Naive thymus-derived CD8-positive, alpha-beta T cell (primary cell): ENCODE data around the gene MYRIP. TPM values are rescaled to one million over a fixed set of nuclear protein-coding genes. Genes with fewer than 3 reads are reported as not detected.
"Not testable (repeated sequence)": the region's sequence is repeated elsewhere in the genome, so short reads cannot be mapped to it uniquely, and the experiment has no call there.

Source experiments
- ATAC-seq, 2 donors: fragments of 150-1000 bp; cut with Tn5 transposase in 1 of 2; sonication (Bioruptor Pico), chemical (Tn5 transposase) in 1 of 2; 1 replicate in 1 of 2; 2 replicates in 1 of 2; pipeline ENCODE4 v1.10.0; 2021; ENCODE audit warnings: mild to moderate bottlenecking in 2 of 2, moderate library complexity in 2 of 2
- POLR2A ChIA-PET: fragments of 350-600 bp; sonication (Branson Sonifier 250); formaldehyde crosslinking; loops from one replicate; lab custom pipeline; 2021; ENCODE audit warnings: antibody characterized with exemption; lab: Charles Lee
- DNase-seq, 10 donors: peaks; one replicate each; pipeline versions ENCODE4 v3.0.0 to v3.0.0-alpha.2; 2020 to 2022
- H3K27ac Mint-ChIP-seq, 10 donors: one replicate each; pipeline ENCODE4 v1.8.0; 2020 to 2022; ENCODE audit warnings: mild to moderate bottlenecking in 10 of 10, mixed read lengths in 10 of 10, moderate library complexity in 4 of 10, inconsistent platforms in 1 of 10
- H3K27me3 Mint-ChIP-seq, 5 donors: one replicate each; pipeline ENCODE4 v1.8.0; 2021 to 2022; ENCODE audit warnings: mixed read lengths in 5 of 5
- H3K36me3 Mint-ChIP-seq, 3 donors: one replicate each; pipeline ENCODE4 v1.8.0; 2020 to 2022; ENCODE audit warnings: mixed read lengths in 3 of 3, mild to moderate bottlenecking in 2 of 3, inconsistent platforms in 1 of 3
- H3K4me1 Mint-ChIP-seq, 4 donors: one replicate each; pipeline ENCODE4 v1.8.0; 2021 to 2022; ENCODE audit warnings: mixed read lengths in 4 of 4
- H3K4me3 Mint-ChIP-seq, 10 donors: one replicate each; pipeline ENCODE4 v1.8.0; 2020 to 2022; ENCODE audit warnings: mild to moderate bottlenecking in 10 of 10, mixed read lengths in 10 of 10, moderate library complexity in 6 of 10, inconsistent platforms in 1 of 10
- H3K9me3 Mint-ChIP-seq, 9 donors: one replicate each; pipeline ENCODE4 v1.8.0; 2020 to 2022; ENCODE audit warnings: mixed read lengths in 9 of 9, mild to moderate bottlenecking in 3 of 9, inconsistent platforms in 1 of 9, moderate library complexity in 1 of 9
- polyA plus RNA-seq, 3 donors: library from polyadenylated mRNA; unstranded; fragments of 300-500 nt; fragmentation: Illumina TruSeq; gene quantifications; one replicate each; pipeline ENCODE4 v1.2.3, GENCODE V29; 2021
- total RNA-seq, 8 experiments: library from RNA in 2 of 8; stranded (reverse) in 2 of 8; gene quantifications; one replicate each; pipeline ENCODE4 v1.2.3 and lab custom pipeline; 2021 to 2026

The MYRIP gene
- total RNA-seq: not detected
- under 1 TPM in 1 of 3 donors, not detected in 2; 0.08 TPM for polyA plus RNA-seq
- 0 to 0.08 (median 0) reads per million in 6 experiments for total RNA-seq (lab: John Stamatoyannopoulos, UW)

DNA sequence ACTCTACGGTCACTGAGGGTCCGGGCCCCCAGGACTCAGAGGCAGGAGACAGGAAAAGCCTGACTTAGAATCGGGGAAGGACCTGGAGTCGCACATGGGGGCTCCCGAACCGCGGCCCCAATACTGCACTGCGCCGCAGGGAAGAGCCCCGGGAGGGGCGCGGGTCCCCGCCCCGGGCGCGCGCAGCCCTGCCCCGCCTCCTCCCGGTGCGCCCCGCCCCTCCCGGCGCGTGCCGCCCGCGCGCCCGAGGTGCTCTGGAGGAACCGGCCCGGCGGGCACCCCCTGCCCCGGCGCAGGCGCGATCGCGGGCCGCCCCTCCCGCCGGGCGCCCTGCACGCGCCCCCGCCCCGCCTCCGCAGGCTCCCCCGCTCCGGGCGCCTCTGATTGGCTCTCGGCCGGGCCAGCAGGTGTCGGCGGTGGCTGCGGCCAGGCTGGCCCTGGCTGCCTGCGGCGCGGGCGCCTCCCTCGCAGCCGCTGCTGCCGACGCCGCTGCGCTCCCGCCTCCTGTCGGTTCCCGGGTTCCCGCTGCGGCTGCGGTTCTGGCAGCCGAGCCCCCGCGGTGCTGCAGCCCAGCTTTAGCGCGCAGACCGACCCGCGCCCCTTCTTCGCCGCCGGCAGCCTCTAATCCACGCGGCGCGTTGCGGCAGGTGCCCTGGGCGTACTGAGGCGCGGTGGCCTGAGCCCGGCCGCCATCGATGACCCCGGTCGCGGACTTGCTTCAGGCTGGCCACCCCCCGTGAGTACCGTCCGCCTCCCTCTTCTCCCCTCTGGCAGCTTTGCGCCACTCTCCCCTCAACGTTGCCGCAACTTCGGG, at the start of gene MYRIP:
TSS of gene MYRIP (plus strand) at position 429 of the 814 bp plus-strand sequence. CDS start 91,208 bp downstream, outside the sequence.
- DNase-seq (no peak), ATAC-seq (no peak)
- Mint-ChIP-seq H3K4me3 (peak within 1 kb of the TSS; percentile 46 to 82 (median 69)), H3K27ac (no peak within 1 kb of the TSS), H3K4me1 (peaks cover 6 to 21% (median 16%) of the 10 kb centered on the region in 4 donors), H3K9me3 (peaks cover 0 to 7% (median 0%) of the 10 kb centered on the region in 9 donors), H3K27me3 (peaks cover 51 to 91% (median 55%) of the 10 kb centered on the region in 5 donors), H3K36me3 (peaks cover 0 to 18% (median 4%) of the 10 kb centered on the region in 3 donors)
- POLR2A ChIA-PET: no interaction called here

DNA sequence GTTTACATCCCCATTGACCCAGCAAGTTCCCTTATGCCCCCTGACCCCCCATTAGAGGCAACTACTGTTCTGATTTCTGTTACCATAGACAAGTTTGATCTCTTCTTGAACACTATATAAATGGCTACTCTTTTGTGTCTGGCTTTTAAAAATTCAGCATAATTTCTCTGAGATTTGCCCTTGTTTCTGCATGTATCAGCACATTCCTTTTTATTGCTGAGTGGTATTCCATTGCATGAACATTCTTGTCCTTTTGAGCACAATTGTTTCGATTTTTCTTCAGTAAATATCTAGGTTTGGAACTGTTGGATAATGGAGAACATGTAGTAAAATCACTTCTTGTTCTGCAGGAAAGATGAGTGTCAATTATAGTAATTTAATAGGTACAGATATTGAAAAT, 49.1 kb upstream of the MYRIP start:
- no peak overlapping the region for H3K27ac Mint-ChIP-seq
- H3K27me3 Mint-ChIP-seq: peaks cover 0 to 24% (median 6%) of the 10 kb centered on the region in 5 donors
- no peak for ATAC-seq
- POLR2A ChIA-PET: no interaction called here
- peaks cover 0 to 3% (median 0%) of the 10 kb centered on the region in 9 donors for H3K9me3 Mint-ChIP-seq
- DNase-seq: no peak
- H3K36me3 Mint-ChIP-seq: no peaks in the 10 kb centered on the region
- peaks cover 0 to 2% (median 0%) of the 10 kb centered on the region in 4 donors for H3K4me1 Mint-ChIP-seq
- no peak overlapping the region for H3K4me3 Mint-ChIP-seq

DNA sequence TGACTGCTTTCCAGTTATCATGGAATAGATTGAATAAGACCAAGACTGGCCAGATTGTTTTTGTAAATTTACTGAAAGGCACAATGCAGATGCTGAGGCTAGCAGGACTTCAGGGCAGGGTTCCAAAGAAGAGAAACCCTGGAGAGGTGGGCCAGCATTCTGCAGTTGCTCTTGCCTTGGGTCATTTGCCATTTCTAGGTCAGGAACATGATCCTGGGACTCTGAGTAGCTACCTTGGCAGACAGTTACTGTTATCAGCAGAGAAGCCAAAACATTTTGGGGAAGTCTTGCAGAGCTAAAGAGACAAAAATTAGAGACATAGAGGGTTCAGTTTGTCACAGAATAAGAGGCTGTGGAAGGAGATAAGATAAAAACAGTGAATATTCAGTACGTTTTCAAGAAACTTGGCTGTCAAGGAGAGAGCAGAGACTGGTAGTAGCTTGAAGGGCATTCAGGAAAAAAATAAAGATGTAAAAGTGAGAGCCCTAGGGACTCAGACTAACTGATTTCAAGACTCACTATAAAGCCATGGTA, 46.8 kb upstream of the MYRIP start:
- DNase-seq (no peak), ATAC-seq (no peak)
- H3K36me3 Mint-ChIP-seq: peaks cover 0 to 6% (median 0%) of the 10 kb centered on the region in 3 donors
- H3K27ac Mint-ChIP-seq: no peak overlapping the region
- peaks cover 0 to 6% (median 0%) of the 10 kb centered on the region in 9 donors for H3K9me3 Mint-ChIP-seq
- H3K27me3 Mint-ChIP-seq: peaks cover 0 to 21% (median 10%) of the 10 kb centered on the region in 5 donors
- POLR2A ChIA-PET: no interaction called here
- peaks cover 0 to 2% (median 0%) of the 10 kb centered on the region in 4 donors for H3K4me1 Mint-ChIP-seq
- no peak overlapping the region for H3K4me3 Mint-ChIP-seq

GRCh38 chr3:39763390-39763789, 46.0 kb upstream of the MYRIP start:
- POLR2A ChIA-PET: no interaction called here
- ATAC-seq: no peak
- Mint-ChIP-seq H3K4me3 (no peak overlapping the region), H3K36me3 (peaks cover 0 to 6% (median 0%) of the 10 kb centered on the region in 3 donors), H3K4me1 (peaks cover 0 to 2% (median 0%) of the 10 kb centered on the region in 4 donors), H3K27me3 (peaks cover 0 to 21% (median 10%) of the 10 kb centered on the region in 5 donors), H3K27ac (no peak overlapping the region), H3K9me3 (peaks cover 0 to 9% (median 0%) of the 10 kb centered on the region in 9 donors)
- no peak for DNase-seq

GRCh38 chr3:39765575-39765974, 43.8 kb upstream of the MYRIP start:
- Mint-ChIP-seq H3K4me1 (no peaks in the 10 kb centered on the region), H3K27me3 (peaks cover 2 to 25% (median 11%) of the 10 kb centered on the region in 5 donors), H3K4me3 (no peak overlapping the region), H3K36me3 (peaks cover 0 to 6% (median 0%) of the 10 kb centered on the region in 3 donors), H3K27ac (no peak overlapping the region), H3K9me3 (peaks cover 0 to 7% (median 0%) of the 10 kb centered on the region in 9 donors)
- ATAC-seq (no peak), DNase-seq (no peak)
- POLR2A ChIA-PET: no interaction called here

GRCh38 chr3:39766433-39766832, 43.0 kb upstream of the MYRIP start:
- no peak overlapping the region for H3K27ac Mint-ChIP-seq
- peaks cover 4 to 25% (median 7%) of the 10 kb centered on the region in 5 donors for H3K27me3 Mint-ChIP-seq
- no peaks in the 10 kb centered on the region for H3K4me1 Mint-ChIP-seq
- peaks cover 0 to 7% (median 0%) of the 10 kb centered on the region in 9 donors for H3K9me3 Mint-ChIP-seq
- H3K36me3 Mint-ChIP-seq: peaks cover 0 to 6% (median 0%) of the 10 kb centered on the region in 3 donors
- ATAC-seq (no peak), DNase-seq (no peak)
- POLR2A ChIA-PET: no interaction called here
- H3K4me3 Mint-ChIP-seq: no peak overlapping the region

DNA sequence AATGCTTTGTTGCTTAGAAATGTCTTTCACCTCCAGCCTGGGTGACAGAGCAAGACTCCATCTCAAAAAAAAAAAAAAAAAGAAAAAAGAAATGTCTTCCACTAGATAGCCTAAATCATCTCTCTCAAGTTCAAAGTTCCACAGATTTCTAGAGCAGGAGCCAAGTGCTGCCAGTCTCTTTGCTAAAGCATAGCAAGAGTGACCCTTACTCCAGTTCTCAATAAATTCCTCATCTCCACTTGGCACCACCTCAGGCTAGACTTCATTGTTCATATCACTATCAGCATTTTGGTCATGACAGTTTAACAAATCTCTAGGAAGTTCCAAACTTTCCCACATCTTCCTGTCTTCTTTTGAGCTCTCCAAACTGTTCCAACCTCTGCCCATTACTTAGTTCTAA, 42.5 kb upstream of the MYRIP start:
- POLR2A ChIA-PET, H3K27ac Mint-ChIP-seq, DNase-seq, H3K9me3 Mint-ChIP-seq, H3K4me1 Mint-ChIP-seq, H3K36me3 Mint-ChIP-seq, H3K4me3 Mint-ChIP-seq, ATAC-seq: not testable (repeated sequence)
- H3K27me3 Mint-ChIP-seq: peaks cover 4 to 25% (median 7%) of the 10 kb centered on the region in 5 donors

- H3K4me3 Mint-ChIP-seq, H3K27ac Mint-ChIP-seq, ATAC-seq, POLR2A ChIA-PET, H3K9me3 Mint-ChIP-seq, DNase-seq, H3K4me1 Mint-ChIP-seq, H3K36me3 Mint-ChIP-seq: not testable (repeated sequence)
- H3K27me3 Mint-ChIP-seq: peaks cover 5 to 16% (median 10%) of the 10 kb centered on the region in 5 donors
Observed at GRCh38 chr3:39778168-39778567, 31.2 kb upstream of the MYRIP start.

- POLR2A ChIA-PET: no interaction called here
- H3K4me3 Mint-ChIP-seq: no peak overlapping the region
- H3K27me3 Mint-ChIP-seq: peaks cover 5 to 22% (median 11%) of the 10 kb centered on the region in 5 donors
- DNase-seq (no peak), ATAC-seq (no peak)
- H3K4me1 Mint-ChIP-seq: no peaks in the 10 kb centered on the region
- no peaks in the 10 kb centered on the region for H3K36me3 Mint-ChIP-seq
- no peak overlapping the region for H3K27ac Mint-ChIP-seq
- peaks cover 0 to 9% (median 0%) of the 10 kb centered on the region in 9 donors for H3K9me3 Mint-ChIP-seq
Observed at GRCh38 chr3:39779511-39780230, 29.7 kb upstream of the MYRIP start.

- no peak for DNase-seq
Observed at GRCh38 chr3:39780352-39780751, 29.1 kb upstream of the MYRIP start.

DNA sequence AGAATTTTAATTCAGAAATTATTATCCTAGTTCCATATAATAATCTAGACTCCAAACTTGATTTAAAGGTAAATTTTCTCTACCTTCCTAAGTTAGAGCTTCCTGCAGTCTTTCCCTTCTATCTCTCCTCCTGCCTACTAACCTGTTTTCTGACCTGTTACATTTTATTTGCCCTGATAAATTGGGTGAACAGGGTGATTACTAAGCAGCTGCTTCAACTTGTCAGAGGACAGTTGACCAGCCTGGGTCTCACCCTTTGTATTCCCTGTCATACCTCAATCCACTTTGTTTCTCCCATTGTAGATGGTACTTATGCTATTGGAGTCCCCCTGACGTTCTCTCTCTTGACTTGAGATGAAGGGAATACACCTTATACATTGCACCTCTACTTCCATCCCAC, 28.4 kb upstream of the MYRIP start:
- Mint-ChIP-seq H3K36me3 (no peaks in the 10 kb centered on the region), H3K27ac (no peak overlapping the region), H3K4me3 (no peak overlapping the region), H3K27me3 (peaks cover 3 to 22% (median 9%) of the 10 kb centered on the region in 5 donors), H3K4me1 (no peaks in the 10 kb centered on the region), H3K9me3 (peaks cover 0 to 9% (median 0%) of the 10 kb centered on the region in 9 donors)
- POLR2A ChIA-PET: no interaction called here
- ATAC-seq (no peak), DNase-seq (no peak)

More at GRCh38 chr3:39780352-39780751, 29.1 kb upstream of the MYRIP start:
- Mint-ChIP-seq H3K27ac (no peak overlapping the region), H3K9me3 (peaks cover 0 to 9% (median 0%) of the 10 kb centered on the region in 9 donors), H3K4me3 (no peak overlapping the region), H3K27me3 (peaks cover 3 to 22% (median 9%) of the 10 kb centered on the region in 5 donors), H3K36me3 (no peaks in the 10 kb centered on the region), H3K4me1 (no peaks in the 10 kb centered on the region)
- POLR2A ChIA-PET: no interaction called here
- ATAC-seq: no peak

GRCh38 chr3:39781632-39782031, 27.8 kb upstream of the MYRIP start:
- peaks cover 3 to 22% (median 9%) of the 10 kb centered on the region in 5 donors for H3K27me3 Mint-ChIP-seq

More at GRCh38 chr3:39781632-39782031, 27.8 kb upstream of the MYRIP start:
- POLR2A ChIA-PET: no interaction called here
- no peaks in the 10 kb centered on the region for H3K4me1 Mint-ChIP-seq
- no peak overlapping the region for H3K4me3 Mint-ChIP-seq
- ATAC-seq (no peak), DNase-seq (no peak)
- H3K27ac Mint-ChIP-seq: no peak overlapping the region
- peaks cover 0 to 9% (median 0%) of the 10 kb centered on the region in 9 donors for H3K9me3 Mint-ChIP-seq
- H3K36me3 Mint-ChIP-seq: no peaks in the 10 kb centered on the region
